ENCODE data around the gene RIC8B. TPM values are rescaled to one million over a fixed set of nuclear protein-coding genes. Genes with fewer than 3 reads are reported as not detected.
A peak's percentile ranks its signal among the peaks of the same experiment; 100 is the strongest.

Gene RIC8B
- total RNA-seq (2021; fragmentation: NEBNext Ultra II Directional; extraction: Animal tissue kit (Norgen Biotek cat#: 25700)), result 23.6 and 25.3 TPM in 2 replicates
- polyA plus RNA-seq (2011; rRNA removed), result 5.7 and 8.2 TPM in 2 replicates
- 8.9 TPM for polyA plus RNA-seq (2011; cell fraction: cytosol; rRNA removed)
- polyA plus RNA-seq (2011; cell fraction: nucleus; rRNA removed), result 11.2 TPM
- polyA plus RNA-seq (2012, experiment 1 of 2), result 11.9 to 21.6 TPM (median 14.6 TPM) in 4 replicates
- 2.3 TPM for polyA plus RNA-seq (2012, experiment 2 of 2)
- polyA plus RNA-seq (2013, experiment 1 of 2), result 10.2 TPM
- 9.6 TPM for polyA plus RNA-seq (2013, experiment 2 of 2)
- polyA minus RNA-seq (2011; rRNA and poly(A)+ RNA removed), result 47.0 and 61.7 TPM in 2 replicates
- polyA minus RNA-seq (2011; cell fraction: cytosol; rRNA and poly(A)+ RNA removed), result 8.8 TPM
- 49.1 TPM for polyA minus RNA-seq (2011; cell fraction: nucleus; rRNA and poly(A)+ RNA removed)
- long read RNA-seq, experiment 1, partial matches to known transcripts, result 7 of 19 reads
- long read RNA-seq, experiment 1, other reads (novel, unspliced or antisense), result 9 of 19 reads
- long read RNA-seq, experiment 2, partial matches to known transcripts, result 2 of 4 reads
- long read RNA-seq, experiment 2, other reads (novel, unspliced or antisense), result 0 of 4 reads

- peak within 1 kb of the TSS; percentile 96 for H2AFZ ChIP-seq (ENCODE audit: low read length)
- no peak within 1 kb of the TSS; the same call in 1 of the 2 replicates for H2AK5ac ChIP-seq (ENCODE audit: low read depth, low read length)
- peak within 1 kb of the TSS; percentile 88 for H2BK12ac ChIP-seq (ENCODE audit: low read depth, low read length)
- ChIA-PET POLR2A (ENCODE audit: partially characterized antibody) (interaction anchor here (0.7 to 2.6 kb wide), 9 partner anchors 10 to 192 kb away, joined by 3 to 9 read pairs (median 4); no protein-coding TSS in a partner anchor), CTCF (ENCODE audit: partially characterized antibody) (interaction anchor here (0.8 to 1.8 kb wide), 2 partner anchors 27 to 50 kb away, joined by 3 to 6 read pairs; no protein-coding TSS in a partner anchor)
- H3K79me2 ChIP-seq (ENCODE audit: control insufficient read depth in 1 of 2, insufficient read depth in 2 of 2, low read length in 2 of 2), result peaks cover 14 to 44% of the 10 kb centered on the region in 2 experiments
- 2% methylated on average over 52 of the region's 66 CpGs; no CpG with 5 or more reads in 1 of the 2 experiments for WGBS, 2 experiments (ENCODE audit: extremely low coverage in 1 of 2, insufficient coverage in 1 of 2, insufficient read length in 1 of 2, insufficient replicate concordance in 2 of 2, low coverage in 1 of 2, low lambda C conversion rate in 2 of 2, missing lambda C conversion rate in 1 of 2)
- peaks cover 0 to 7% of the 10 kb centered on the region in 2 experiments for H4K20me1 ChIP-seq (replicated peaks in 1 of 2; ENCODE audit: control insufficient read depth in 1 of 2, insufficient read depth in 2 of 2, low read length in 2 of 2)
- peaks cover 5 to 14% (median 8%) of the 10 kb centered on the region in 4 experiments; a peak in 5 of 7 replicates for H3K4me1 ChIP-seq (replicated peaks in 1 of 4; ENCODE audit: control insufficient read depth in 3 of 4, insufficient read depth in 4 of 4, low read length in 3 of 4)
- H3K79me1 ChIP-seq (ENCODE audit: low read depth, low read length), result peaks cover 2% of the 10 kb centered on the region; the same call in 1 of the 2 replicates
- no peak within 1 kb of the TSS for H2BK15ac ChIP-seq (ENCODE audit: low read length)
- H2BK20ac ChIP-seq (ENCODE audit: low read length), result no peak within 1 kb of the TSS
- DNase-seq (ENCODE audit: low read depth in 1 of 2, low spot score in 2 of 2), result peak; percentile 95 to 98
- H3K9me3 ChIP-seq (ENCODE audit: insufficient read depth in 2 of 2, low read depth in 1 of 2, low read length in 1 of 2), result no peaks in the 10 kb centered on the region
- H2BK120ac ChIP-seq (replicated peaks; ENCODE audit: low read depth, low read length), result peak within 1 kb of the TSS; percentile 19
- H3K27me3 ChIP-seq (replicated peaks in 1 of 4; ENCODE audit: control insufficient read depth in 3 of 4, extremely low read depth in 1 of 4, insufficient read depth in 3 of 4, low read length in 3 of 4), result no peaks in the 10 kb centered on the region
- peak within 1 kb of the TSS; percentile 93 for H2BK5ac ChIP-seq (ENCODE audit: low read depth, low read length)
- H3K56ac ChIP-seq (replicated peaks; ENCODE audit: insufficient read length, low read depth, low read length), result peak within 1 kb of the TSS; percentile 87
- peak within 1 kb of the TSS; percentile 82 for H4K5ac ChIP-seq (ENCODE audit: insufficient read length, low read depth, low read length)
- peaks cover 7% of the 10 kb centered on the region; the same call in 1 of the 2 replicates for H3K23me2 ChIP-seq (ENCODE audit: low read depth, low read length)
- H3K36me3 ChIP-seq (ENCODE audit: control insufficient read depth in 2 of 4, insufficient read depth in 4 of 4, low read length in 3 of 4), result no peaks in the 10 kb centered on the region; a peak in 1 of 8 replicates
- no peak within 1 kb of the TSS for H3K14ac ChIP-seq (ENCODE audit: insufficient read length)
- peak within 1 kb of the TSS; percentile 97 for H4K8ac ChIP-seq (ENCODE audit: extremely low read depth, insufficient read depth, low read length)
- H3K4me3 ChIP-seq (ENCODE audit: extremely low read depth in 1 of 4, insufficient read depth in 2 of 4, low read depth in 3 of 4, low read length in 4 of 4), result peak within 1 kb of the TSS; percentile 81 to 92 (median 85)
- H3K9ac ChIP-seq (replicated peaks in 1 of 4; ENCODE audit: extremely low read depth in 1 of 4, low read depth in 3 of 4, low read length in 3 of 4), result peak within 1 kb of the TSS; percentile 54 to 86 (median 85)
- H3K4ac ChIP-seq (replicated peaks; ENCODE audit: insufficient read length, low read depth, low read length), result peak within 1 kb of the TSS; percentile 73
- H4K91ac ChIP-seq (replicated peaks; ENCODE audit: insufficient read length, low read length), result peak within 1 kb of the TSS; percentile 88
- H3K18ac ChIP-seq (ENCODE audit: extremely low read depth, low read length), result peak within 1 kb of the TSS; percentile 98
- H3K27ac ChIP-seq (ENCODE audit: low read depth, low read length), result peak within 1 kb of the TSS; percentile 92
- H3K23ac ChIP-seq (ENCODE audit: insufficient read length), result no peak within 1 kb of the TSS
- H3K4me2 ChIP-seq (ENCODE audit: insufficient read depth in 1 of 2, low read depth in 2 of 2, low read length in 2 of 2), result peak within 1 kb of the TSS; percentile 68 to 94
- FAIRE-seq, result peak; percentile 74
- no peak for TF ChIP-seq SIRT6 (IDR thresholded peaks at IDR 0.05; ENCODE audit: low read length)
- peak; percentile 65 for TF ChIP-seq TBP (IDR thresholded peaks at IDR 0.05; ENCODE audit: low read depth, low read length)
- TF ChIP-seq RNF2 (IDR thresholded peaks at IDR 0.05; ENCODE audit: borderline replicate concordance, low read depth, low read length, missing control alignments, poor library complexity, severe bottlenecking), result no peak
- TF ChIP-seq POLR2A (IDR thresholded peaks at IDR 0.05; ENCODE audit: control extremely low read depth in 1 of 2, low read depth in 2 of 2, low read length in 2 of 2), result peak; percentile 61 to 82
- no peak for TF ChIP-seq EZH2 (IDR thresholded peaks at IDR 0.05; ENCODE audit: low read depth, low read length, severe bottlenecking)
- TF ChIP-seq SAP30 (IDR thresholded peaks at IDR 0.05; ENCODE audit: insufficient read depth, insufficient replicate concordance, low read length), result no peak
- peak; percentile 36 for TF ChIP-seq E2F6 (IDR thresholded peaks at IDR 0.05)
Observed at GRCh38 chr12:106774005-106774807, at the start of gene RIC8B. Gene RIC8B, plus strand, starts transcription at chr12:106774682. Its CDS starts 64 bp downstream, at chr12:106774746.
